Loucy (cell line): Measurements from ENCODE around the gene ZNF319.
"Not testable (repeated sequence)": the region's sequence is repeated elsewhere in the genome, so short reads cannot be mapped to it uniquely, and the experiment has no call there.

Experiments
- H2AFZ ChIP-seq: fragments of 200-600 bp; sonication (generic); 2 replicates; pipeline ENCODE4 v1.6.0; 2016; ENCODE audit warnings: antibody characterized with exemption, mild to moderate bottlenecking, low read length, moderate library complexity
- H3F3A ChIP-seq: fragments of 200-600 bp; 2 replicates; pipeline ENCODE4 v1.6.0; 2016; ENCODE audit warnings: antibody characterized with exemption, low read depth, mild to moderate bottlenecking
- H3K27me3 ChIP-seq: fragments of 200-600 bp; sonication (generic); 2 replicates; pipeline ENCODE4 v1.6.1; 2014; ENCODE audit warnings: low read length, mild to moderate bottlenecking; ENCODE audit not compliant: insufficient read depth, poor library complexity, severe bottlenecking
- H3K36me3 ChIP-seq: fragments of 200-600 bp; sonication (generic); 2 replicates; pipeline ENCODE4 v1.6.1; 2016; ENCODE audit warnings: low read length; ENCODE audit not compliant: insufficient read depth
- H3K4me1 ChIP-seq: fragments of 200-600 bp; sonication (generic); 2 replicates; pipeline ENCODE4 v1.5.1; 2014; ENCODE audit warnings: low read length, mild to moderate bottlenecking; ENCODE audit not compliant: insufficient read depth, poor library complexity, severe bottlenecking
- H3K4me2 ChIP-seq: fragments of 200-600 bp; sonication (generic); 2 replicates; pipeline ENCODE4 v1.6.0; 2014; ENCODE audit warnings: antibody characterized with exemption, low read length, low read depth, mild to moderate bottlenecking; ENCODE audit not compliant: poor library complexity, severe bottlenecking
- H3K4me3 ChIP-seq: fragments of 200-600 bp; sonication (generic); 2 replicates; pipeline ENCODE4 v1.5.1; 2014; ENCODE audit warnings: low read length, mild to moderate bottlenecking, mixed read lengths; ENCODE audit not compliant: poor library complexity, severe bottlenecking
- H3K79me2 ChIP-seq: fragments of 200-600 bp; sonication (generic); 2 replicates; pipeline ENCODE4 v1.6.1; 2014; ENCODE audit warnings: low read length; ENCODE audit not compliant: insufficient read depth
- H3K9ac ChIP-seq: fragments of 200-600 bp; sonication (generic); 2 replicates; pipeline ENCODE4 v1.6.0; 2014; ENCODE audit warnings: mild to moderate bottlenecking, low read depth, low read length, moderate library complexity; ENCODE audit not compliant: poor library complexity, severe bottlenecking
- H3K9me2 ChIP-seq: fragments of 200-600 bp; sonication (generic); replicated peaks from 2 replicates; pipeline ENCODE4 v1.6.1; 2016; ENCODE audit warnings: low read depth, low read length, mixed read lengths
- H3K9me3 ChIP-seq: fragments of 200-600 bp; sonication (generic); 2 replicates; pipeline ENCODE4 v1.6.1; 2014; ENCODE audit warnings: mild to moderate bottlenecking, antibody characterized with exemption, low read length, low read depth; ENCODE audit not compliant: insufficient read depth
- H4K20me1 ChIP-seq: fragments of 200-600 bp; sonication (generic); 2 replicates; pipeline ENCODE4 v1.6.0; 2014; ENCODE audit warnings: antibody characterized with exemption, low read length, mild to moderate bottlenecking; ENCODE audit not compliant: insufficient read depth, poor library complexity, severe bottlenecking
- CTCF ChIP-seq: fragments of 200-600 bp; sonication (generic); conservative IDR thresholded peaks from 2 replicates; pipeline ENCODE4 v1.5.1; 2014; ENCODE audit warnings: mild to moderate bottlenecking, antibody characterized with exemption, low read length
- EZH2phosphoT487 ChIP-seq: fragments of 200-600 bp; IDR thresholded peaks from 2 replicates; pipeline ENCODE4 v1.6.1; 2018; ENCODE audit warnings: antibody characterized with exemption, mild to moderate bottlenecking, moderate library complexity, borderline replicate concordance

ZNF319 gene

GRCh38 chr16:57982385-57982784 lies 18.1 kb downstream of the ZNF319 start:
- Histone ChIP-seq H4K20me1 (no peaks in the 10 kb centered on the region), H3K9me2 (no peaks in the 10 kb centered on the region), H3K9ac (no peak overlapping the region), H3K4me2 (no peak overlapping the region), H3F3A (no peaks in the 10 kb centered on the region), H3K4me3 (no peak overlapping the region), H3K79me2 (no peaks in the 10 kb centered on the region), H3K36me3 (no peaks in the 10 kb centered on the region), H3K9me3 (no peaks in the 10 kb centered on the region), H3K4me1 (no peaks in the 10 kb centered on the region), H2AFZ (no peak overlapping the region), H3K27me3 (no peaks in the 10 kb centered on the region)
- no peak for TF ChIP-seq EZH2phosphoT487
- TF ChIP-seq CTCF: no peak

DNA sequence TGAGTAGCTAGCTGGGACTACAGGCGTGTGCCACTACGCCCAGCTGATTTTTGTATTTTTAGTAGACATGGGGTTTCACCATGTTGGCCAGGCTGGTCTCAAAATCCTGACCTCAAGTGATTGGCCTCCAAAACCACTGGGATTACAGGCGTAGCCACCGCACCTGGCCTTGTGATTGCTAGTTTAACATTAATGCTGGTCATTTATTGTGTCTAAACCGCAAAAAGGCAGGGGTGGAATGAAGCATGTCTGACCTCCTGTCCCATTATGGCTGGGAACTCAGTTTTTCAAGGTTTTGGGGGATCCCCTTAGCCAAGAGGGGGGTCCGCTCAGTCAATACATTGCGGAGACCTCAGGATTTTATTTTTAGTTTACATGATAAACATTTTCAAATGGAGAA lies 18.8 kb downstream of the ZNF319 start:
- Histone ChIP-seq H3K79me2 (no peaks in the 10 kb centered on the region), H3K4me2 (no peak overlapping the region), H3K9ac (no peak overlapping the region), H4K20me1 (no peaks in the 10 kb centered on the region), H3K4me3 (no peak overlapping the region), H3F3A (no peaks in the 10 kb centered on the region), H2AFZ (no peak overlapping the region), H3K9me3 (no peaks in the 10 kb centered on the region), H3K9me2 (no peaks in the 10 kb centered on the region), H3K36me3 (no peaks in the 10 kb centered on the region), H3K27me3 (no peaks in the 10 kb centered on the region), H3K4me1 (no peaks in the 10 kb centered on the region)
- no peak for TF ChIP-seq EZH2phosphoT487
- no peak for TF ChIP-seq CTCF

DNA sequence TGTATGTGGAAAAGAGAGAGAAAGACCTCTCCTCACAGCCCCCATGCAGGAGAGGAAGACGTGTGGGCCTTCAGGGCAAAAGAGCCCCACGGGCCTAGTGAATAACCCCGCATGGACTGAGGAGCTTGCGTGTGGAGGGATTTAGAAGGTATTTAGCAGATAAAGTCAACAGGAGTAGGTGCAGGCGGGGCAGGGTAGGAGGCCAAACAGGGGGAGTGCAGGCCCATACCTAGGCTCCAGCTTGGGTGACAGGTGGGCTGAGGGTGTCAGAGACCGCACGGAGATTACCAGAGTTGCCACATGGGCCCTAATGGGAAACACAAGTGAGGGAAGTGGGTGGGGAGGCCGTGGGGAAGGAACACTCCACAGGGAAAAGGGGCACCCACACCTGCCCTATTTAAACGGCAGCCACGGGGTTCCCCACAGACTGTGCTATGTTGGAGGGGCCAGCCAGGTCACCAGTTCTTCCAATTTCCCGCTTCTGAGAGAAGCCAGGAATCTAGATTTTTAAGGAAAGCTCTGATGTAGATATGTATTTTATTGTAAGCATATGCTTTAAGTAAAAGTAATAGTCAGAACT lies 21.4 kb downstream of the ZNF319 start:
- Histone ChIP-seq H3K4me3 (no peak overlapping the region), H3K9me2 (no peaks in the 10 kb centered on the region), H3K4me2 (no peak overlapping the region), H3F3A (no peaks in the 10 kb centered on the region), H2AFZ (no peak overlapping the region), H3K79me2 (no peaks in the 10 kb centered on the region), H3K27me3 (no peaks in the 10 kb centered on the region), H3K9ac (no peak overlapping the region), H3K36me3 (no peaks in the 10 kb centered on the region), H4K20me1 (no peaks in the 10 kb centered on the region), H3K9me3 (no peaks in the 10 kb centered on the region), H3K4me1 (no peaks in the 10 kb centered on the region)
- TF ChIP-seq EZH2phosphoT487: no peak
- no peak for TF ChIP-seq CTCF

DNA sequence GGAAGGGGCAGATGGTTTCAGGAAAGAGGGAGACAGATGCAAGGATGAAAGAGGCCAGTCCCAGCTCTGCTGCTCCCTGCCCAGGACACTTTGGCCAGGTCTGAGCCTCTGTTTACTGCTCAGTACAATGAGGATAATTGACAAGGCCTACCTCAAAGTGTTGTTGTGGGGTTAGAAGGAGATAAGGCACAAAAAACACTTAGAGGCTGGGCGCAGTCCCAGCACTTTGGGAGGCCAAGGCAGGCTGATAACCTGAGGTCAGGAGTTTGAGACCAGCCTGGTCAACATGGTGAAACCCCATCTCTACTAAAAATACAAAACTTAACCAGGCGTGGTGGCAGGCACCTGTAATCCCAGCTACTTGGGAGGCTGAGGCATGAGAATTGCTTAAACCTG lies 22.4 kb downstream of the ZNF319 start:
- H3K9me2 ChIP-seq, H3F3A ChIP-seq, H3K4me3 ChIP-seq, H3K4me2 ChIP-seq, H3K4me1 ChIP-seq, H3K79me2 ChIP-seq, H3K36me3 ChIP-seq, H3K9me3 ChIP-seq, H4K20me1 ChIP-seq, H3K27me3 ChIP-seq, H3K9ac ChIP-seq, H2AFZ ChIP-seq: not testable (repeated sequence)
